GM19395 (cell line): ENCODE data around the gene STAMBPL1.

Experiments
- ATAC-seq: cut with Tn5 transposase; IDR thresholded peaks from one replicate; pipeline ENCODE4 v1.9.1; 2021; ENCODE audit warnings: mild to moderate bottlenecking, moderate library complexity; ENCODE audit not compliant: unreplicated experiment

Gene STAMBPL1

GRCh38 chr10:88946965-88947590 is 67.0 kb downstream of the STAMBPL1 start:
- no peak for ATAC-seq

- no peak for ATAC-seq
These were observed 69.0 kb downstream of the STAMBPL1 start for GRCh38 chr10:88949051-88949450.

- ATAC-seq = no peak
These were observed 70.1 kb downstream of the STAMBPL1 start for GRCh38 chr10:88949912-88950837.

GRCh38 chr10:88952647-88953111 is 72.6 kb downstream of the STAMBPL1 start, which contains the start of gene ACTA2:
ACTA2 (minus strand) TSS chr10:88952773; CDS start chr10:88948930, 3,843 bp downstream.
- ATAC-seq = no peak

GRCh38 chr10:88953662-88954061 is 73.6 kb downstream of the STAMBPL1 start:
- ATAC-seq = no peak

GRCh38 chr10:88954458-88955083 is 74.5 kb downstream of the STAMBPL1 start:
- ATAC-seq = no peak

- no peak for ATAC-seq
These were observed 77.3 kb downstream of the STAMBPL1 start for GRCh38 chr10:88957381-88957780.

- ATAC-seq = no peak
These were observed 78.7 kb downstream of the STAMBPL1 start for GRCh38 chr10:88958721-88959120.

GRCh38 chr10:88960802-88961201 is 80.8 kb downstream of the STAMBPL1 start:
- ATAC-seq = no peak

GRCh38 chr10:88961266-88961665 is 81.2 kb downstream of the STAMBPL1 start:
- no peak for ATAC-seq

- ATAC-seq = no peak
These were observed 82.3 kb downstream of the STAMBPL1 start for GRCh38 chr10:88962336-88962735.

- no peak for ATAC-seq
These were observed 83.3 kb downstream of the STAMBPL1 start for GRCh38 chr10:88963318-88963717.

- no peak for ATAC-seq
These were observed 84.3 kb downstream of the STAMBPL1 start for GRCh38 chr10:88964360-88964759.

- no peak for ATAC-seq
These were observed 84.9 kb downstream of the STAMBPL1 start for GRCh38 chr10:88964869-88965415.

GRCh38 chr10:88966797-88967196 is 86.8 kb downstream of the STAMBPL1 start:
- ATAC-seq = no peak

- no peak for ATAC-seq
These were observed 88.3 kb downstream of the STAMBPL1 start for GRCh38 chr10:88968391-88968790.

GRCh38 chr10:88971221-88972061 is 91.4 kb downstream of the STAMBPL1 start:
- no peak for ATAC-seq
